Testis (tissue), 2 donors: ENCODE data around the gene NCKAP5.

Experiments used
- CTCF ChIP-seq, 3 experiments: fragments of 450-650 bp in 2 of 3; fragments of 200-600 bp in 1 of 3; sonication (generic) in 1 of 3; IDR thresholded peaks; one replicate each; pipeline ENCODE4 v1.5.1; 2016 to 2019; ENCODE audit warnings: antibody characterized with exemption in 3 of 3, mild to moderate bottlenecking in 2 of 3, moderate library complexity in 1 of 3
- POLR2A ChIP-seq: fragments of 450-650 bp; IDR thresholded peaks from one replicate; pipeline ENCODE4 v1.6.1; 2017; ENCODE audit warnings: antibody characterized with exemption, mild to moderate bottlenecking, moderate library complexity

GRCh38 chr2:133452583-133452982 lies 115.7 kb downstream of the NCKAP5 start:
- TF ChIP-seq POLR2A (no peak), CTCF (IDR thresholded peaks at IDR 0.05) (no peak)
